Activated CD4-positive, alpha-beta T cell treated with anti-CD3 and anti-CD28 coated beads, Interleukin-2, amount 50 U/mL, for 48 hours (primary cell): ENCODE results near the gene GTF2A2.

Source experiments
- DNase-seq, 2 experiments: peaks; one replicate each; pipeline ENCODE4 v3.0.0-alpha.2; 2020

Gene GTF2A2

DNA sequence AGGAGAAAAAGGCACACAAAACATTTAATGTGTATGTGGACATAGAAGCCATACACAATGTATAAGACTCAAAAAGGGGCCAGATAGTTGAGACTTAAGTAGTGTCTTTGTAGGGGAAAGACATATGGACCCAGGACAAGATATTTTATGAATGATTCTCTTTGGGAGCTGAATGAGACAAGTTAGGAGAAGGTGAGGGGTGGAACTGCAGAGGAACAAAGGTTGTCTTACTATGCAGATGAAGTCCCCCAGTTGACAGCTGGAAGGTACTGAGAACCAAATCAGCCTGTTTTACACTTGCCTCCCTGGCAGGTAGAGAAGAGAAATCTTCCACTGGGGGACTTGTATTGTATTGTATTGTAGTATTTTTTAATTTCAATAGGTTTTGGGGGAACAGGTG lies 60.7 kb downstream of the GTF2A2 start:
- no peak for DNase-seq

DNA sequence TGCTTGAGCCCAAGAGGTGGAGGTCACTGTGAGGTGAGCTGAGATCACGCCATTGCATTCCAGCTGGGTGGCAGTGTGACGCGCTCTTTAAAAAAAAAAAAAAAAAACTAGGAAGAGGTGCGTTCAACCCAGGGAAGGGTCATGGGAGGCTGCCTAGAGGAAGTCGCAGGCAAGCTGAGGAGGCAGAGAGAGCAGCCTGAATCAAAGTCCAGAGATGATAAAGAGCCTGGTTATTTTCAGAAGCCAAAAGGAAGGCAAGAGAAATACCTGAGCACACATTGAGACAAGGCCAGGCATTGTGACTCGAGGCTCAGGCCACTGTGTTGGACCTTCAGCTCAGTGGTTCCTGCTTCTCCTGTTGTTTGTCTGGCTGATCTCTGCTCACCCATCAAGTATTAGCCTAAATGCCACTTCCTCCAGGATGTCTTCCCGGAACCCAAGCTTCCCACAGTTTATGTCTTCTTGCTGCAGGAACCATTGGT lies 61.8 kb downstream of the GTF2A2 start:
- no peak for DNase-seq

- no peak for DNase-seq
Measured at GRCh38 chr15:59594991-59595390, 62.3 kb downstream of the GTF2A2 start.

GRCh38 chr15:59594493-59594942 lies 62.8 kb downstream of the GTF2A2 start:
- no peak for DNase-seq

DNA sequence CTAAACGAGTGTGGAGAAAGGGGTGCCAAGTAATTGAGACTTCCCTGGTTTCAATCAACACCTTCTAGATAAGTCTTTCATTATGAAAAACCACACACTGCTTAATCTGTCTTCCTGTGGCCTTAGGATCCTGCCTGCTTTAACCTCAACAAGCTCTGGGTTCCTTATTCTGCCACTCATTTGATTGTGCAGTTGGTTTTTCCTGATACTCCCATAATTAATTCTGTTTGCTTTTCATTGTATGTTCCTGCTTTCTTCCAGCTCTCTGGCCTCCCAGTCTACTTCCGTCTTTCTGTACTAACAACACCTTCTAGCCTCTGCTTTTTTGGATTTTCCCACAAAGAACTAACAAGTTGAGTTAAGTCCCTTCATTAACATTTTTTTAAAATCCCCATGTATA lies 66.0 kb downstream of the GTF2A2 start:
- DNase-seq: no peak

DNA sequence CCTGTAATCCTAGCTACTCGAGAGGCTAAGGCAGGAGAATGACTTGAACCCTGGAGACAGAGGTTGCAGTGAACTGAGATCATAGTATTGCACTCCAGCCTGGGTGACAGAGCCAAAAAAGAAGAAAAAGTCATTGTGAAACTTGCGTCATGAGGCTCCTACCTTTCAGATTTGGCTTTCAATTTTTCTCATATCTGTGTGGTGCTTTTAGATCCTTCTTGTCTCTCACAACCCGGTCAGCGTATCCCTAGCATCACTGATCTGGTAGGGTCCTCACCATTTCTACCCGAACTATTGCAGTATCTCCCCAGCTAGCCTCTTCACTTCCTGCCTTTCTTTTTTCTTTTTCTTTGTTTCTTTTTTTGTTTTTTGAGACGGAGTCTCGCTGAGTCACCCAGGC lies 67.3 kb downstream of the GTF2A2 start:
- peak; percentile 14 to 24 for DNase-seq
